ENCODE measurements around the gene SULT4A1. TPM values are rescaled to one million over a fixed set of nuclear protein-coding genes. Genes with fewer than 3 reads are reported as not detected.

SULT4A1 gene
- total RNA-seq, 6 donors from 2014 or later: not detected

DNA sequence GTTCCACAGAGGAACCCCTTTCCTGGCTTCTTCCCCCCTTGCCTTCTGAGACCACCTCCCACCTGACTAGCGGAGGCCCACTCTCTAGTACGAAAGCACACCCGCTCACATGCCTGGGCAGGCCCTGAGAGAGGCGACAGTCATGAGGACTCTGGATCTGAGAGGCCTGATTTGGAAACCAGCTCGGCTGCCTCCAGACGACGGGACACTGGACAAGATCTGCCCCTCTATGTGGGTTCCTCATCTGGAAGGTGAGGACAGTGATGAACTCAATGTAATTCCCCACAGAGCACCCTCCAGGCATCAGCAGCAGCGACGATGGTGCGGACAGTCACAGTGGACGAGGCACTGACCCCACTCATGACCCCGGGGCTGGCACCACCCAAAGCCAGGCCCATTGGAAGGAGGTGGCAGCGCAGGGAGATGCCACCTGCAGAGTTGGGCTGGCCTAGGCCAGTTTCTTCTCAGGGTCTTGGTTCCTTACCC is 7.5 kb downstream of the SULT4A1 start:
- no peak overlapping the region for H3K4me3 ChIP-seq
- no peak for ATAC-seq (ENCODE audit: low FRiP score in 2 of 2)
- TF ChIP-seq POLR2AphosphoS5 (IDR thresholded peaks at IDR 0.05): no peak
- TF ChIP-seq, protein P1, sequence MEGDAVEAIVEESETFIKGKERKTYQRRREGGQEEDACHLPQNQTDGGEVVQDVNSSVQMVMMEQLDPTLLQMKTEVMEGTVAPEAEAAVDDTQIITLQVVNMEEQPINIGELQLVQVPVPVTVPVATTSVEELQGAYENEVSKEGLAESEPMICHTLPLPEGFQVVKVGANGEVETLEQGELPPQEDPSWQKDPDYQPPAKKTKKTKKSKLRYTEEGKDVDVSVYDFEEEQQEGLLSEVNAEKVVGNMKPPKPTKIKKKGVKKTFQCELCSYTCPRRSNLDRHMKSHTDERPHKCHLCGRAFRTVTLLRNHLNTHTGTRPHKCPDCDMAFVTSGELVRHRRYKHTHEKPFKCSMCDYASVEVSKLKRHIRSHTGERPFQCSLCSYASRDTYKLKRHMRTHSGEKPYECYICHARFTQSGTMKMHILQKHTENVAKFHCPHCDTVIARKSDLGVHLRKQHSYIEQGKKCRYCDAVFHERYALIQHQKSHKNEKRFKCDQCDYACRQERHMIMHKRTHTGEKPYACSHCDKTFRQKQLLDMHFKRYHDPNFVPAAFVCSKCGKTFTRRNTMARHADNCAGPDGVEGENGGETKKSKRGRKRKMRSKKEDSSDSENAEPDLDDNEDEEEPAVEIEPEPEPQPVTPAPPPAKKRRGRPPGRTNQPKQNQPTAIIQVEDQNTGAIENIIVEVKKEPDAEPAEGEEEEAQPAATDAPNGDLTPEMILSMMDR (IDR thresholded peaks at IDR 0.05): no peak
- DNase-seq: no peak
- H3K9me3 ChIP-seq: peaks cover 0 to 6% (median 0%) of the 10 kb centered on the region in 4 donors
- no peaks in the 10 kb centered on the region for H3K4me1 ChIP-seq
- WGBS, 2 donors: 89 to 91% methylated on average over 10 to 12 of the region's 13 CpGs
- H3K36me3 ChIP-seq: no peaks in the 10 kb centered on the region
- no peak overlapping the region for H3K27ac ChIP-seq
- H3K27me3 ChIP-seq: no peaks in the 10 kb centered on the region

DNA sequence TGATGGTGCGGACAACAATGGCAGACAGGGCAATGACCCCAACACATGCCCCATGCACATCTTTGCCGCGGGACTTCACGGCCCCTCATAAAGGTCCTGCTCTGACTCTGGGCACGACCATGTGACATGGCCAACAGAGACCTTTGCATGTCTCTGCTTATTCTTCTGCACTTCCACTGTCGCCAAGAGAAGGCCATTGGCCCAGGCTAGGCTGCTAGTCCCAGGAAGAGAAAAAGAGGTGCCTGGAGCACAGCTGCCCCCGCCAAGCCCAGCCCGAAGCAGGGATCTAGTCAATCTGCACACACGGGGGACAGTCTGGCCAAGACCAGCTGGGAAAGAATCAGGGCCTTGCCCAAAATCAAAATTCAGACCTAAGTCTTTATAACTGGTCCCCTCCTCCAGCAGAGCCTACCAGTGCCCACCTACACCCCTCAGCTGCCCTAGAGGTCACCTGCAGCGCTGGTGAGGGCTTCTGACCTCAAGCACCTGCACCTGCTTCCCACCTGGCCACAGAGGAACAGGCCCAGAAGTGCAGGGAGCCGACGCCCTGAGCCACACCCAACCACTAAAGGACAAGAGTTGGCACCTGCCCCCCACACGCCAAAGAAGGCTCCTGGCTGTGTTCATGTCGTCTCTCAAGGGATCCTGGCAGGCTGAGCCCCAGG is 8.1 kb downstream of the SULT4A1 start:
- Histone ChIP-seq H3K27ac (no peak overlapping the region), H3K4me1 (no peaks in the 10 kb centered on the region), H3K9me3 (peaks cover 0 to 6% (median 0%) of the 10 kb centered on the region in 4 donors), H3K36me3 (no peaks in the 10 kb centered on the region), H3K27me3 (no peaks in the 10 kb centered on the region), H3K4me3 (no peak overlapping the region)
- WGBS, 2 donors: 81 to 87% methylated on average over 14 of the region's 14 CpGs
- no peak for TF ChIP-seq POLR2A (IDR thresholded peaks at IDR 0.05)
- TF ChIP-seq EP300 (IDR thresholded peaks at IDR 0.05): no peak
- TF ChIP-seq, protein P1 (IDR thresholded peaks at IDR 0.05): no peak
- no peak for TF ChIP-seq POLR2AphosphoS5 (IDR thresholded peaks at IDR 0.05)
- ATAC-seq (ENCODE audit: low FRiP score in 2 of 2) (no peak), DNase-seq (no peak)

DNA sequence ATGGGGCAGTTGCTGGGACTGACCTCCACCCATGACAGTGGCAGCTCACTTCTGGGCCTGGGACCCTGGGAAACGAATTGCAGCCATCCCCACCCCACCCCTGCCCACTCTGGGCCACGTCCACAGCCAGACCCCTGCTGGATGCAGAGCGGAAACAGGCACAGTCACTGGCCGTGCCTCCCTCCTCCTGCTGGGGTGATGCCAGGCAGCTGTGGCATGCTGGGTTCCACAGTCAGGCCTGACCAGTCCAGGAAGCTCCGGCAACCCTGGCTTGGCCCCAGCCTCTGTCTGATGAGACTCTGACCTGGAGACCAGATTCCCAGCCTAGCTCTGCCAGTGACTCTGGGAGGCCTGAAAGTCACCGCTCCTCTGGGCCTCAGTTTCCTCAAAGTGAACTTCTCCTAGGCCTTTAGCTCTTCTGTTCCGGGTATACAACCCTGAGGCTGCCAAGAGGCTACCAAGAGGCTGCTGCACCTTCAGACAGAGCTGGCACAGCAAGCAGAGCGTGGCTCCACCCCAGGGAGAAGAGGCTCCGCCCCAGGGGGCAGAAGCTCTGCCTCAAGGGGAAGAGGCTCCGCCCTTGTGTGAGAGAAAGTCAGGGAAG is 8.9 kb downstream of the SULT4A1 start:
- H3K27ac ChIP-seq: no peak overlapping the region
- H3K27me3 ChIP-seq: no peaks in the 10 kb centered on the region
- H3K9me3 ChIP-seq: peaks cover 0 to 6% (median 0%) of the 10 kb centered on the region in 4 donors
- WGBS, 2 donors: 82 to 89% methylated on average over 5 to 10 of the region's 10 CpGs
- no peak for DNase-seq
- no peaks in the 10 kb centered on the region for H3K4me1 ChIP-seq
- no peak for ATAC-seq (ENCODE audit: low FRiP score in 2 of 2)
- no peaks in the 10 kb centered on the region for H3K36me3 ChIP-seq
- no peak overlapping the region for H3K4me3 ChIP-seq
- TF ChIP-seq EP300 (IDR thresholded peaks at IDR 0.05) (no peak), POLR2AphosphoS5 (IDR thresholded peaks at IDR 0.05) (no peak), POLR2A (IDR thresholded peaks at IDR 0.05) (no peak)
- TF ChIP-seq, protein P1 (IDR thresholded peaks at IDR 0.05): no peak

DNA sequence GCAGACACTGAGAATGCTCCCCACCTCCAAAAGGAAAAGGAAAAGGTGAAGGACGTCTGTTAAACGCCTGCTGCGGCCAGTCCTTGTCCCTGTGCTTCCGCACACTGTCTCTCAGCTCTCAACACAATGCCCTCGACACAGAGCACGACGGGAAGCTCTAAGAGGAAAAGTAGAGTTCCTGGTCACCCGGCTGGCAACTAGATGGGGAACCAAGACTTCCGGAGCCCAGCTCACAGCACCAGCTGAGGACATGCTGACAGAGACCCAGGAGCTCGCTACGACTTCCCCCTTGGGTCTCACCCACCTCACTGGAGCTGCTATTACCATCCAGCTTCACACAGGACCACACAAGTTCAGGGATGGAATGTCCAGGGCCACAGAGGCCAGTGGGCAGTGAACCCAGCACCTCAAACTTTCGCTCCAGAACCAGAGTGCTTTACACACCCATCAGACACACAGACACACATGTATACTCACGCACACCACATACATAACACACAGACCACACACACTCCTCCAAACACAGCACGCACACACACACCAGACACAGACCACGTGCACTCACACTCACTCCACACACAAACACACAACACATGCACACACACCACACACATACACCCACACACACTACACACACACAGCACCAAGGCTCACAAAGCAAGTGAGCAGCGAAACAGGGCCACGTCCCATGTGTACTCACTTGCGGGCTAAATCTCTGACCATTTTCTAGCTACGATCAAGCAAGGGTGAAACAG is 9.6 kb downstream of the SULT4A1 start:
- no peak for TF ChIP-seq POLR2A (IDR thresholded peaks at IDR 0.05)
- TF ChIP-seq, protein P1 (IDR thresholded peaks at IDR 0.05): no peak
- no peak for TF ChIP-seq POLR2AphosphoS5 (IDR thresholded peaks at IDR 0.05)
- no peak for TF ChIP-seq EP300 (IDR thresholded peaks at IDR 0.05)
- ATAC-seq (ENCODE audit: low FRiP score in 2 of 2): no peak

More for the DNA sequence above, 9.6 kb downstream of the SULT4A1 start:
- no peaks in the 10 kb centered on the region for H3K4me1 ChIP-seq
- no peak for DNase-seq
- H3K27ac ChIP-seq: no peak overlapping the region
- no peaks in the 10 kb centered on the region for H3K27me3 ChIP-seq
- 66 to 70% methylated on average over 19 of the region's 19 CpGs for WGBS, 2 donors
- no peak overlapping the region for H3K4me3 ChIP-seq
- H3K36me3 ChIP-seq: no peaks in the 10 kb centered on the region
- peaks cover 0 to 6% (median 0%) of the 10 kb centered on the region in 4 donors for H3K9me3 ChIP-seq
